PC-3 (cell line): ENCODE data around the gene DNAJB11.

Source experiments
- EZH2 ChIP-seq: fragments of 300-600 bp; sonication (generic); IDR thresholded peaks from one replicate; pipeline ENCODE4 v1.6.1; 2017; ENCODE audit warnings: antibody characterized with exemption, mild to moderate bottlenecking, low read length; ENCODE audit not compliant: unreplicated experiment
- TF ChIP-seq, protein P1 (sequence below): fragments of 300-600 bp; sonication (generic); conservative IDR thresholded peaks from 2 replicates; pipeline ENCODE4 v1.5.1; 2017; ENCODE audit warnings: antibody characterized with exemption, low read depth, mild to moderate bottlenecking, low read length

DNA sequence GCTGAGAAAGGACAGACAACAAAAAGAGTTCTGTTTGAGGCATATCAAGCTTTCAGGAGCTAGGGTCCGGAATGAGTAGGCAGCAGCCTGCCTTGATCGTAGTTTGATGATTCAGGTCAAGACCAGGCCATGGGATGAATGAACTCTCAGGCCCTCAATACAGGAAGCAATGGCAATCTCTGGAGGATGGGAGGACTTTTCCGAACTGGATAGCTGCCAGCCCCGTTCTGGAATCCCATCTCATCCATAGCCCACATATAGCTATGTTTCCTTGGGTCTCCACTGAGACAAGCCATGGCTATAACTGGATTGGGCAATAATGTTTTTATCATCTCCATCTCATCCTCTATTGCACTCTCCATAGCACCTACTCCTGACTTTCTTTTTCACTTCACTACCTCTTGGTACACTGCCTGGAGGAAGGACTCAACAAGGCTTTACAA, 55.1 kb downstream of the DNAJB11 start:
- TF ChIP-seq, protein P1, sequence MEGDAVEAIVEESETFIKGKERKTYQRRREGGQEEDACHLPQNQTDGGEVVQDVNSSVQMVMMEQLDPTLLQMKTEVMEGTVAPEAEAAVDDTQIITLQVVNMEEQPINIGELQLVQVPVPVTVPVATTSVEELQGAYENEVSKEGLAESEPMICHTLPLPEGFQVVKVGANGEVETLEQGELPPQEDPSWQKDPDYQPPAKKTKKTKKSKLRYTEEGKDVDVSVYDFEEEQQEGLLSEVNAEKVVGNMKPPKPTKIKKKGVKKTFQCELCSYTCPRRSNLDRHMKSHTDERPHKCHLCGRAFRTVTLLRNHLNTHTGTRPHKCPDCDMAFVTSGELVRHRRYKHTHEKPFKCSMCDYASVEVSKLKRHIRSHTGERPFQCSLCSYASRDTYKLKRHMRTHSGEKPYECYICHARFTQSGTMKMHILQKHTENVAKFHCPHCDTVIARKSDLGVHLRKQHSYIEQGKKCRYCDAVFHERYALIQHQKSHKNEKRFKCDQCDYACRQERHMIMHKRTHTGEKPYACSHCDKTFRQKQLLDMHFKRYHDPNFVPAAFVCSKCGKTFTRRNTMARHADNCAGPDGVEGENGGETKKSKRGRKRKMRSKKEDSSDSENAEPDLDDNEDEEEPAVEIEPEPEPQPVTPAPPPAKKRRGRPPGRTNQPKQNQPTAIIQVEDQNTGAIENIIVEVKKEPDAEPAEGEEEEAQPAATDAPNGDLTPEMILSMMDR, result no peak
- no peak for TF ChIP-seq EZH2
